ENCODE measurements around the gene NELL1. TPM values are rescaled to one million over a fixed set of nuclear protein-coding genes. Genes with fewer than 3 reads are reported as not detected.

Gene NELL1
- total and polyA plus RNA-seq, 2 experiments from 2014 or later: 8.9 to 20.1 TPM

GRCh38 chr11:21401496-21401895 lies 732.1 kb downstream of the NELL1 start:
- TF ChIP-seq EZH2 (IDR thresholded peaks at IDR 0.05; ENCODE audit: borderline replicate concordance) (no peak), CTCF (IDR thresholded peaks at IDR 0.05; ENCODE audit: poor library complexity) (no peak), EZH2phosphoT487 (IDR thresholded peaks at IDR 0.05; ENCODE audit: low read depth, severe bottlenecking, unreplicated experiment) (no peak)
- Histone ChIP-seq H3K36me3 (replicated peaks; ENCODE audit: insufficient read depth, low read depth) (no peaks in the 10 kb centered on the region), H4K20me1 (ENCODE audit: insufficient read depth, poor library complexity, severe bottlenecking) (no peaks in the 10 kb centered on the region), H3K9me3 (ENCODE audit: low read depth) (no peaks in the 10 kb centered on the region), H3K4me3 (no peak overlapping the region), H3K9me2 (replicated peaks; ENCODE audit: insufficient read depth) (no peaks in the 10 kb centered on the region), H2AFZ (no peak overlapping the region), H3K4me2 (no peak overlapping the region), H3K79me2 (no peaks in the 10 kb centered on the region), H3K4me1 (ENCODE audit: insufficient read depth) (no peaks in the 10 kb centered on the region), H3K27ac (no peak overlapping the region), H3K27me3 (no peaks in the 10 kb centered on the region)
- WGBS (ENCODE audit: low lambda C conversion rate, missing lambda C conversion rate): 71% methylated on average over 1 of the region's 1 CpG
- DNase-seq (ENCODE audit: low spot score): no peak

- Histone ChIP-seq H3K36me3 (replicated peaks; ENCODE audit: insufficient read depth, low read depth) (no peaks in the 10 kb centered on the region), H3K27me3 (no peaks in the 10 kb centered on the region), H3K4me3 (no peak overlapping the region), H3K79me2 (no peaks in the 10 kb centered on the region), H3K4me1 (ENCODE audit: insufficient read depth) (no peaks in the 10 kb centered on the region), H3K27ac (no peak overlapping the region), H3K9me3 (ENCODE audit: low read depth) (no peaks in the 10 kb centered on the region), H3K4me2 (no peak overlapping the region), H3K9me2 (replicated peaks; ENCODE audit: insufficient read depth) (no peaks in the 10 kb centered on the region), H2AFZ (no peak overlapping the region), H4K20me1 (ENCODE audit: insufficient read depth, poor library complexity, severe bottlenecking) (no peaks in the 10 kb centered on the region)
- TF ChIP-seq EZH2phosphoT487 (IDR thresholded peaks at IDR 0.05; ENCODE audit: low read depth, severe bottlenecking, unreplicated experiment) (no peak), EZH2 (IDR thresholded peaks at IDR 0.05; ENCODE audit: borderline replicate concordance) (no peak), CTCF (IDR thresholded peaks at IDR 0.05; ENCODE audit: poor library complexity) (no peak)
- WGBS (ENCODE audit: low lambda C conversion rate, missing lambda C conversion rate): 97% methylated on average over 1 of the region's 1 CpG
- no peak for DNase-seq (ENCODE audit: low spot score)
These were observed 732.9 kb downstream of the NELL1 start for GRCh38 chr11:21402274-21402673.

GRCh38 chr11:21403069-21403468 lies 733.7 kb downstream of the NELL1 start:
- Histone ChIP-seq H3K79me2 (no peaks in the 10 kb centered on the region), H2AFZ (no peak overlapping the region), H4K20me1 (ENCODE audit: insufficient read depth, poor library complexity, severe bottlenecking) (no peaks in the 10 kb centered on the region), H3K4me2 (no peak overlapping the region), H3K36me3 (replicated peaks; ENCODE audit: insufficient read depth, low read depth) (no peaks in the 10 kb centered on the region), H3K9me2 (replicated peaks; ENCODE audit: insufficient read depth) (no peaks in the 10 kb centered on the region), H3K9me3 (ENCODE audit: low read depth) (no peaks in the 10 kb centered on the region), H3K4me1 (ENCODE audit: insufficient read depth) (no peaks in the 10 kb centered on the region), H3K27me3 (no peaks in the 10 kb centered on the region), H3K27ac (no peak overlapping the region), H3K4me3 (no peak overlapping the region)
- TF ChIP-seq EZH2phosphoT487 (IDR thresholded peaks at IDR 0.05; ENCODE audit: low read depth, severe bottlenecking, unreplicated experiment) (no peak), CTCF (IDR thresholded peaks at IDR 0.05; ENCODE audit: poor library complexity) (no peak), EZH2 (IDR thresholded peaks at IDR 0.05; ENCODE audit: borderline replicate concordance) (no peak)
- DNase-seq (ENCODE audit: low spot score): no peak

GRCh38 chr11:21405422-21405821 lies 736.0 kb downstream of the NELL1 start:
- no peak for DNase-seq (ENCODE audit: low spot score)
- Histone ChIP-seq H3K4me2 (no peak overlapping the region), H2AFZ (no peak overlapping the region), H3K27ac (no peak overlapping the region), H3K4me1 (ENCODE audit: insufficient read depth) (no peaks in the 10 kb centered on the region), H4K20me1 (ENCODE audit: insufficient read depth, poor library complexity, severe bottlenecking) (no peaks in the 10 kb centered on the region), H3K9me2 (replicated peaks; ENCODE audit: insufficient read depth) (no peaks in the 10 kb centered on the region), H3K36me3 (replicated peaks; ENCODE audit: insufficient read depth, low read depth) (no peaks in the 10 kb centered on the region), H3K79me2 (no peaks in the 10 kb centered on the region), H3K27me3 (no peaks in the 10 kb centered on the region), H3K4me3 (no peak overlapping the region), H3K9me3 (ENCODE audit: low read depth) (no peaks in the 10 kb centered on the region)
- WGBS (ENCODE audit: low lambda C conversion rate, missing lambda C conversion rate): 79% methylated on average over 1 of the region's 1 CpG
- TF ChIP-seq EZH2phosphoT487 (IDR thresholded peaks at IDR 0.05; ENCODE audit: low read depth, severe bottlenecking, unreplicated experiment) (no peak), CTCF (IDR thresholded peaks at IDR 0.05; ENCODE audit: poor library complexity) (no peak), EZH2 (IDR thresholded peaks at IDR 0.05; ENCODE audit: borderline replicate concordance) (no peak)

Data from hepatocyte (in vitro differentiated cells).